Chondrocyte (in vitro differentiated cells): ENCODE data around the gene PANK4. TPM values are rescaled to one million over a fixed set of nuclear protein-coding genes. Genes with fewer than 3 reads are reported as not detected.

Source experiments
- DNase-seq: peaks from one replicate; pipeline ENCODE4 v3.0.0; 2021; ENCODE audit warnings: mixed read lengths, low spot score
- H3K27ac Mint-ChIP-seq: one replicate; pipeline ENCODE4 v1.8.0; 2021; ENCODE audit warnings: mild to moderate bottlenecking, moderate library complexity, mixed read lengths; ENCODE audit not compliant: unreplicated experiment
- H3K27me3 Mint-ChIP-seq: 2 replicates; pipeline ENCODE4 v1.8.0; 2021; ENCODE audit warnings: low read depth, mixed read lengths
- H3K36me3 Mint-ChIP-seq: 2 replicates; pipeline ENCODE4 v1.8.0; 2021; ENCODE audit warnings: low read depth, mixed read lengths
- H3K4me1 Mint-ChIP-seq: 2 replicates; pipeline ENCODE4 v1.8.0; 2021; ENCODE audit warnings: low read depth, mild to moderate bottlenecking, mixed read lengths
- H3K4me3 Mint-ChIP-seq: one replicate; pipeline ENCODE4 v1.8.0; 2021; ENCODE audit warnings: mild to moderate bottlenecking, moderate library complexity, mixed read lengths; ENCODE audit not compliant: unreplicated experiment
- H3K9me3 Mint-ChIP-seq: 2 replicates; pipeline ENCODE4 v1.8.0; 2021; ENCODE audit warnings: low read depth, mixed read lengths
- total RNA-seq: library from RNA; stranded (reverse); gene quantifications from 3 replicates; pipeline ENCODE4 v1.2.1, GENCODE V29; 2021
- TF ChIP-seq, protein P1 (sequence below): fragments of 200-600 bp; sonication (generic); IDR thresholded peaks from 2 replicates; pipeline ENCODE4 v1.5.0; 2021; ENCODE audit warnings: antibody characterized with exemption, mild to moderate bottlenecking, moderate library complexity

The PANK4 gene
- total RNA-seq, 1 donor from 2014 or later: 19.6 TPM

DNA sequence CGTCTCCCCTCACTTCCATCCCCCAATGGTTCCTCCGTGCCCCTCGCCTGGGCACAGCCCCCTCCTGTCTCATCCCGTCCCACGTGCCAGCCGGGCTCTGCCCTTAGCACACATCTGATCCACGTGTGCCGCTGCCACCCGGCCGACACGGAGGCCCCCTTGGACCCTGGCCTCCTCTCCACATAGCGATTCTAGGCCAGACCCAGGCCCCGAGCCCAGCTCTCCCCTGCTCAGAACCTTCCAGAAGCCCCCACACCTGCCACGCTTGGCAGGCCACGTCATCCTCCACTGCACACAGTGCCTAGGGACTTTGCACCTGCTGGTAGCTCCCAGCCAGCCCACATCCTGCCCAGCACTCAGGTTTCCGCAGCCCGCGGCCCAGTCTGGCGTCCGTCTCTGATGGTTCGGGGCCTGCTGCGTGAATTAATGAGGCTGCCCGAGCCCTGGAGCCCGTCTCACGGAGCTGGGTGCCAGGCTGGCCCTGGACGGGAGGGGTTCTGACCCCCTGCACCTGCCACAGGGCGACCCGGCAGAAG is 30.2 kb downstream of the PANK4 start:
- H3K4me3 Mint-ChIP-seq: no peak overlapping the region
- DNase-seq: no peak
- TF ChIP-seq, protein P1, sequence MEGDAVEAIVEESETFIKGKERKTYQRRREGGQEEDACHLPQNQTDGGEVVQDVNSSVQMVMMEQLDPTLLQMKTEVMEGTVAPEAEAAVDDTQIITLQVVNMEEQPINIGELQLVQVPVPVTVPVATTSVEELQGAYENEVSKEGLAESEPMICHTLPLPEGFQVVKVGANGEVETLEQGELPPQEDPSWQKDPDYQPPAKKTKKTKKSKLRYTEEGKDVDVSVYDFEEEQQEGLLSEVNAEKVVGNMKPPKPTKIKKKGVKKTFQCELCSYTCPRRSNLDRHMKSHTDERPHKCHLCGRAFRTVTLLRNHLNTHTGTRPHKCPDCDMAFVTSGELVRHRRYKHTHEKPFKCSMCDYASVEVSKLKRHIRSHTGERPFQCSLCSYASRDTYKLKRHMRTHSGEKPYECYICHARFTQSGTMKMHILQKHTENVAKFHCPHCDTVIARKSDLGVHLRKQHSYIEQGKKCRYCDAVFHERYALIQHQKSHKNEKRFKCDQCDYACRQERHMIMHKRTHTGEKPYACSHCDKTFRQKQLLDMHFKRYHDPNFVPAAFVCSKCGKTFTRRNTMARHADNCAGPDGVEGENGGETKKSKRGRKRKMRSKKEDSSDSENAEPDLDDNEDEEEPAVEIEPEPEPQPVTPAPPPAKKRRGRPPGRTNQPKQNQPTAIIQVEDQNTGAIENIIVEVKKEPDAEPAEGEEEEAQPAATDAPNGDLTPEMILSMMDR: no peak

DNA sequence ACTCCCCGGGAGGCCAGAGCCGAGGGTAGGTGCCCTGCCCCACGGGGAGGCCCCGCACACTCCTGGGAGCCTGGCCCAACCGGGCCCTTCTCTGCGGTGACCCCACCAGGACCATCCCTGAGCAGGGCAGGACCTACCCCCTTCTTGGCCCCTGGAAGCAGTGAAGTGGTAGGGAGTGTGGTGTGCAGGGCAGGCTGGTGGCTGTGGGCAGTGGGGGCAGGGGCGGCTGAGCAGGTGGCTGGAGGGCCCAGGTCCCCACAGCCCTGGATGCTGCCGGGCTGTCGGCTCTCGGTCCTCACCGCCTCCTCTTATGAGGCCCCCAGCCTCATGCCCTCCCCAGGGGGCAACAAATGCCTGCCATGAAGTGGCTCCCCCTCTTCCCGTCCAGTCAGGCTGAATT is 30.9 kb downstream of the PANK4 start:
- H3K36me3 Mint-ChIP-seq: no peaks in the 10 kb centered on the region
- no peak for DNase-seq
- H3K27me3 Mint-ChIP-seq: no peaks in the 10 kb centered on the region
- no peak overlapping the region for H3K27ac Mint-ChIP-seq
- no peak overlapping the region for H3K4me3 Mint-ChIP-seq
- peaks cover 4% of the 10 kb centered on the region for H3K4me1 Mint-ChIP-seq
- no peaks in the 10 kb centered on the region for H3K9me3 Mint-ChIP-seq
- TF ChIP-seq, protein P1: no peak

More for the DNA sequence above, 30.2 kb downstream of the PANK4 start:
- no peaks in the 10 kb centered on the region for H3K36me3 Mint-ChIP-seq
- no peak overlapping the region for H3K27ac Mint-ChIP-seq
- no peaks in the 10 kb centered on the region for H3K9me3 Mint-ChIP-seq
- H3K27me3 Mint-ChIP-seq: no peaks in the 10 kb centered on the region
- peaks cover 4% of the 10 kb centered on the region for H3K4me1 Mint-ChIP-seq

DNA sequence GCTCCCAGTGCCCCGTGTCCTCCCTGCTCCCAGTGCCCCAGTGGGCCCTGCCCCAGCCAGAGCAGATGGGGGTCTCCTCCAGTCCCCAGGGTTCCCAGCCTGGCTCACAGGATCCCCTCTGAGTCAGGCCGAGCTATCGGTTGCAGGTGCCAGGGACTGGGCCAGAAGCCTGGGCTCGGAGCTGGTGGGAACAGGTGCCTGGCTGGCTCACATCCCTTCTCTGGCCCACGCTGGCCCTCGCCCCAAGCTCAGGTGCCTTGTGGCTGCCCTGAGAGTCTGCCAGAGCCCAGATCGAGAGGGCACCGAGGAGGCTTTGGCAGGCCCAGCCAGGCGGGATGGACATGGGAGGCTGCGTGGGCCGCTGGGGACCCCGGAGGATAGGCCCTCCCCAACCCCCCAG is 31.4 kb downstream of the PANK4 start:
- Mint-ChIP-seq H3K4me1 (no peaks in the 10 kb centered on the region), H3K4me3 (no peak overlapping the region), H3K9me3 (no peaks in the 10 kb centered on the region), H3K36me3 (no peaks in the 10 kb centered on the region), H3K27ac (no peak overlapping the region), H3K27me3 (no peaks in the 10 kb centered on the region)
- DNase-seq: no peak
- TF ChIP-seq, protein P1: no peak

DNA sequence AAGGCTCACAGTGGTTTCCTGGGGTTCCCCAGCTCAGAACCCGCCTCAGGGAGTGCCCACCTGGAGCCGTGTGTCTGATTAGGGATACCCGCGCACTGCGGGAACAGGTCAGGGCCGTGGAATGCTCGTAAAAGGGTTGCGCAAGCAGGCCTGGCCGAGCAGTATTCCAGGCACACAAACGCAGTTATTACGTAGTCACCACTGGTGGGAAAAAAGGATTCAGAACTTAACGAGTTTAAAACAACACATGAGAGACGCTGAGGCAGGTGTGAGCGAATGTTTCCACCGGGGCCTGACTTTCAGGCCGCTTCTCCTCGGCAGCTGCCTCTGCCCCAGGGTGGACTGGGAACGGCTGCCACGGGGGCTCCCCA is 32.1 kb downstream of the PANK4 start:
- H3K4me1 Mint-ChIP-seq: no peaks in the 10 kb centered on the region
- H3K9me3 Mint-ChIP-seq: no peaks in the 10 kb centered on the region
- H3K27me3 Mint-ChIP-seq: no peaks in the 10 kb centered on the region
- no peak overlapping the region for H3K4me3 Mint-ChIP-seq
- TF ChIP-seq, protein P1: no peak
- H3K36me3 Mint-ChIP-seq: no peaks in the 10 kb centered on the region
- H3K27ac Mint-ChIP-seq: no peak overlapping the region
- DNase-seq: no peak

DNA sequence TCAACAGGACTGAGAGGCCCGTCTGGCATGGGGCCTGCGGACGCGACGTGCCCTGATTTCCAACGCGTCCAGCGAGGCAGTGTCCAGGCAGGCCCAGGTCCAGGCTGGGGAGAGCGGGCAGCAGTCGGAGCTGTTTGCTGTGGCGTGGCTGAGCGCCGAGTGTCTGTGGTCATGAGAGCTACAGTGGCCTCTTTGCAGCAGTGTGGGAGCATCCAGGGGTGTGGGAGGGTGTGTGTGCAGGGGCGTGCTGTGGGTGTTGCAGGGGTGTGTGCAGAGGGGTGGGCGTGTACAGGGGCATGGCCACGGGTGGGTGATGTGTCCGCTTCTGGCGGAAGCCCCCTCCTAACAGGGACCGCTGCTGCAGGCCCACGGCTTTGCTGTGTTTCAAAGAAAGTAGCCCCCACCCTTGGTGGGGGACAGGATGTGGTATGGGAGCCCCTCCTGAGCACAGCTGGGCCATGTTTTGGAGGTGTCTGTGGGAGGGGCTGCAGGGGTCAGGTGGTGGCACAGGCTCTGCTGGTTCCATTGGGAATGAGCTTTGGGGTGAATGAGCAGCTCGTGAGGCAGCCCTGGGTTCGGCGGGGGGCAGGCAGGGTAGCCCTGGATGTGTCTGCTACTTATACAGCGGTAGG is 32.6 kb downstream of the PANK4 start:
- Mint-ChIP-seq H3K9me3 (peaks cover 4% of the 10 kb centered on the region), H3K27ac (no peak overlapping the region), H3K36me3 (peaks cover 3% of the 10 kb centered on the region), H3K4me1 (no peaks in the 10 kb centered on the region), H3K27me3 (no peaks in the 10 kb centered on the region), H3K4me3 (no peak overlapping the region)
- DNase-seq: no peak
- TF ChIP-seq, protein P1: no peak
